ENCODE data around the gene TERT.

- TF ChIP-seq CTCF (IDR thresholded peaks at IDR 0.05) (no peak), EP300 (IDR thresholded peaks at IDR 0.05) (no peak), POLR2AphosphoS5 (IDR thresholded peaks at IDR 0.05) (no peak)
Observed at GRCh38 chr5:1224631-1225030, 70.2 kb downstream of the TERT start.

All from gastroesophageal sphincter (tissue), 3 donors.